COLO829 (cell line): ENCODE measurements around the gene PLPPR5.
"Not testable (repeated sequence)": the region's sequence is repeated elsewhere in the genome, so short reads cannot be mapped to it uniquely, and the experiment has no call there.

Experiments
- DNase-seq: peaks from one replicate; pipeline ENCODE4 v3.0.0; 2012; ENCODE audit warnings: low spot score

PLPPR5 gene

GRCh38 chr1:98914547-98914946 is 90.1 kb downstream of the PLPPR5 start:
- no peak for DNase-seq

GRCh38 chr1:98910827-98911226 is 93.8 kb downstream of the PLPPR5 start:
- no peak for DNase-seq

GRCh38 chr1:98908980-98909379 is 95.7 kb downstream of the PLPPR5 start:
- no peak for DNase-seq

- no peak for DNase-seq
These were observed 97.9 kb downstream of the PLPPR5 start for GRCh38 chr1:98906809-98907208.

- DNase-seq, result no peak
These were observed 98.3 kb downstream of the PLPPR5 start for GRCh38 chr1:98906361-98906760.

GRCh38 chr1:98904684-98905083 is 100.0 kb downstream of the PLPPR5 start:
- no peak for DNase-seq

DNA sequence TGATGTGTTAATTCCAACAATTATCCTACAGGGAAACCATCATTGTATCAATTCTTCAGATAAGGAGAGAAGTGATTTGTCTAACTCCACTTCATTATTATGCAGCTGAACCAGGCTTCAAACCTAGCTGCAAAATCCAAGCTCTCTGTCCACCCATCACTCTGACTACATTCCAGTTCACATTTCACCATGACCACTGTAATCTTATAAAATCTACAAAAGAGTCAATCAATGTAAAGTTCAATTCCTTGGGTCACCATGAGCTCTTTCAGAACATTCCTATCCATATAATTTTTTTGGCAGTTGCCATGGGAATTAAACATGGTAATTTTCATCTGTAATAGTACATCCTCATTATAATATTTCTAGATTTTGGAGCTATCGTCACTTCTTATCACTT is 100.9 kb downstream of the PLPPR5 start:
- no peak for DNase-seq

- peak; percentile 54 for DNase-seq
These were observed 101.4 kb downstream of the PLPPR5 start for GRCh38 chr1:98903261-98903660.

- DNase-seq, result no peak
These were observed 105.7 kb downstream of the PLPPR5 start for GRCh38 chr1:98898940-98899339.

- DNase-seq, result no peak
These were observed 107.2 kb downstream of the PLPPR5 start for GRCh38 chr1:98897479-98897878.

- DNase-seq, result no peak
These were observed 107.8 kb downstream of the PLPPR5 start for GRCh38 chr1:98896711-98897445.

DNA sequence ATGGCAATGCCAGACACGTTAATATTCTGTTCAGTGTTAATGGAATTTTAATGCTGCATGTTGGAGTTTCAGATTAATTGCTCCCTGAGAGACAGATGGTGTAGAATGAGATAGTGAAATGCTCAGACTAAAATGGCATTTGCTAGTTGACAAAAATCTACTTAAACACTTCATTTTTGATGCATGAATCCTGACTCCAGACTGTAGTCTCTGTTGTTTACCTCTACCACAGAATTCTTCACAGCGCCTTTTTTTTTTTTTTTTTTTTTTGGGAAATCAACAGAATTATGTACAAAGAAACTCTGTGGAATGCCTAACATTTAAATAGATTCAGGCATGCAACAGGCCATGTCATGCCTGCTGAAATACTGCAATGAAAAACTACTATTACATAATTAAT is 111.3 kb downstream of the PLPPR5 start:
- no peak for DNase-seq

DNA sequence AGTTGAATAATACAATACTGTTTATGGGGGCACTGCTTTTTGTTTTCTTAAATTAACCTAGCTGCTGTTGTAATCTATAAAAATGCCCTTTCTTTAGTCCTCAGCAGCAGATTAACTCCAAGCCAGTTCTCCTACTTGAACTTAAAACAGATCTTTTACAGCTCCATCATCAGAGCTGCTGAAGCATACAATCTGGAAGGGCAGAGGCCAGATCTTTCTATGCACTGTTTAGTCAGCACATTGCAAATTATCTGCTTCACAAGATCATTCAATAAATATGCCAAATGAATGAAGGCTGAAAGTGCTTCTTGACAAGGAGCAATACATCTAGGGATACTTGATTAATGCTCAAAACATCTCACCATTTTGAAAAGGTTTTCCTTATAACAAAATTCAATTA is 115.8 kb downstream of the PLPPR5 start:
- DNase-seq, result no peak

DNA sequence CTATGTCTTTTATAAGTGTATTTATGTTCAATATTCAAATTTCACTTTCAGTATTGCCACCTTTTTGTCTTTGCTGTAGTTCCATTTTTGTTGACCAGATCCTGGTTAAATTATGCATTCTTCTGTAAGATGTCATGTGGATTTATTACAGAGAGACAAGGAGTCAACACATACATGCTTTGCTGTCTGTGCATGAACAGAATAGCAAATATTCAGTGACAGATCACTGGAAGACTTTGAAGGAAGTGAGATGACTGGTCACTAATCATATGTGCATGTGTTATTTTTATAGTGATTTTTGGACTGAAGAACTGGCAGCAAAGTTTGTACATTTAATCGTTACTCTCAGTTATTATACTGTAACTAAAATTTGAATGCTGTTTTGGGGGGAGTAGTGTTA is 117.2 kb downstream of the PLPPR5 start:
- DNase-seq, result no peak

- DNase-seq, result no peak
These were observed 119.8 kb downstream of the PLPPR5 start for GRCh38 chr1:98884864-98885263.

- no peak for DNase-seq
These were observed 122.8 kb downstream of the PLPPR5 start for GRCh38 chr1:98881901-98882300.

GRCh38 chr1:98881234-98881633 is 123.4 kb downstream of the PLPPR5 start:
- not testable (repeated sequence) for DNase-seq

DNA sequence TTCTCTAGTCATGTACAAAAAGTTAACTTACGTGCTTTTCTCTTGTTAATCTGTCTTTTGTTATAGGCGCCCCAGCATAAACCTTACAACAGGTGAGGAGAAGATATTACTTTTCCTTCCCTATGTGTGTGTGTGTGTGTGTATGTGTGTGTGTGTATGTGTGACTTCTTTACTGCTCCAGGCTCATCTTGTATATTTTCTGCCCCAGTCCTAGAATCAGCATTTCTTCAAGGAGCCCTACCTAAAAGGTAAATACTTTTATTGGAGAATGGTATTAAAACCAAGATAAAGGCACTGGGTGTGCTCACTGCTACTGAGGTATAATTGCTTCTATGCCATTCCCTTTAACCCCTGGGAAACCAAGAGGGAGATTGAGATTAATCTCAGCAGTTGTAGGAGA is 129.8 kb downstream of the PLPPR5 start:
- no peak for DNase-seq

DNA sequence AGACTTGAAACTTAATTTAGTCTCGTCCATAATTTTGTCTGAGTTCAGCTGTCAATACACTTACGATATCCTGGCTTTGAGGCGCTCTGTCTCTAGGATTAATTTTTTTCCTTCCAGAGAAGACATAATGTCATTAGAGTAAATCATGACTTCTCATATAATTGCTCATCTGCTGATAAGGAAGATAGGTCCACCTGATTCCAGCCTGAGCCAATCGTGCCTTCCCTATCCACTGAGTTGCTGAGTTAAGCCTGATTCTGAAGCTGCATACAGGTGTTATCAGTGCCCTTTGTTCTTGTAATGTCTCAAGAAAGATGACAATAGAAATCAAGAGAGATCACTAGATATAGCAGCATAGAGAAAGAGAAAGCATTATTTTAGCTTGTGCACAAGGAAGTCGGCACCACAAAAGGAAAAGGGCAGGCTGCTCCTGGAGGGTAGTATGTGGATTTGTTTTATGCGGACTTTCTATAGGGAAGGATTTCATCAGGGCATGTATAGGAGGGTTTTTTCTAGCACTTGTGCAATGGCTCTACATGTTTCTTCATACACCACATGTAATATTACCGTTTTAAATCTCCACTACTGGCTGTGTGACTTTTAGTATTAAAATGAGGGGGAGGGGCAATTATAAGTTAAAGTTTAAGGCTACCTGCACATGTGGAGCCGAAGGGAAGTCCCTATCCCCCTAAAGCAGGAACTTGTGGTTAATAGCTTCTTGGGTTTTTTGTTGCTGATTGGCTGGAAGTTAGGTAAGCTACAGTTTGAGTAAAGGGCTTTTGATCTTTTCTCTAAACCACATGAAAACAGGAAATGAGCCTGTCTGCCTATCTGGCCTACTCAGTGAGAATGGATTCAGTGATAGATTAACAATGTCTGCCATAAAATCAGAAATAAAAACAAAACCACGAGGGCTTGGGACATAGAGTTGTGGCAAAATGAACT is 133.4 kb downstream of the PLPPR5 start:
- no peak for DNase-seq

- no peak for DNase-seq
These were observed 138.9 kb downstream of the PLPPR5 start for GRCh38 chr1:98865796-98866195.

GRCh38 chr1:98860329-98860728 is 144.3 kb downstream of the PLPPR5 start:
- no peak for DNase-seq

- DNase-seq, result no peak
These were observed 150.5 kb downstream of the PLPPR5 start for GRCh38 chr1:98854137-98854536.

DNA sequence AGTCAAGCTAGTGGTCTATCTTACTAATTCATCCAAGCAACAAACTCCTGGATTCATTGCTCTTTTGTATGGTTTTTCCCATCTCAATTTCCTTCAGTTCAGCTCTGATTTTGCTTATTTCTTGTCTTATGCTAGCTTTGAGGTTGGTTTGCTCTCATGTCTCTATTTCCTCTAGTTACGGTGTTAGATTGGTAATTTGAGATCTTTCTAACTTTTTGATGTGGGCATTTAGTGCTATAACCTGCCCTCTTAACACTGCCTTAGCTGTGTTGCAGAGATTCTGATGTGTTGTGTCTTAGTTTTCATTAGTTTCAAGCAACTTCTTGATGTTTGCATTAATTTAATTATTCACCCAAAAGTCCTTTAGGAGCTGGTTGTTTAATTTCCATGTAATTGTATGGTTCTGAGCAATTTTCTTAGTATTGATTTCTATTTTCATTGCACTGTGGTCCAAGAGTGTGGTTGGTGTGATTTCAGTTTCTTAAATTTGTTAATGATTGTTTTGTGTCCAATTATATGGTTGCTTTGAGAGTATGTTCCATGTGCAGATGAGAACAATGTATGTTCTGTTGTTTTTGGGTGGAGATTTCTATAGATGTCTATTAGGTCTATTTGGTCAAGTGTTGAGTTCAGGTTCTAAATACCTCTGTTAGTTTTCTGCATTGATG is 154.6 kb downstream of the PLPPR5 start:
- no peak for DNase-seq
